CD4-positive, alpha-beta T cell treated with Interleukin-21 for 1 hour (primary cell): ENCODE results near the gene GALNT18.

Experiments
- DNase-seq: peaks from one replicate; pipeline ENCODE4 v3.0.0-alpha.2; 2020

GALNT18 gene

GRCh38 chr11:11624204-11624603, 2.4 kb upstream of the GALNT18 start:
- DNase-seq: no peak

DNA sequence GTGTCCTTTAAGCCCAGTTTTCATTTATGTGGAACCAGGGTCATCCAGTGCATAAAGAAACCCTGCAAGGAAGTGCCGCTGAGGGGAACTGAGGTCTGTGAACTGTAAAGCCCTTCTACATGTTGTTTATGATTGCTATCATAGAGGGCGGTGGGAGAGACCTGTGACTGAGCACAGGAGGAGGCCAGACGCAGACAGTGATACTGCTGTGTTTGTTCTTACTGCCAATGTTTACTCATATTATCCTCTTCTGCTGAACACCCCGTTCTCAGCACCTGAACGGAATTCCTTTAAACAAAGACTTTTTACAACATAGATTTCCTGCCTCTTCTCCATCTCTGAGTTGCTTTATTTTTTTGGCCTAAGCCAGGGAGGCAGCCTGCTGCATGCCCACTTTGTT, 967 bp upstream of the GALNT18 start:
- DNase-seq: no peak

DNA sequence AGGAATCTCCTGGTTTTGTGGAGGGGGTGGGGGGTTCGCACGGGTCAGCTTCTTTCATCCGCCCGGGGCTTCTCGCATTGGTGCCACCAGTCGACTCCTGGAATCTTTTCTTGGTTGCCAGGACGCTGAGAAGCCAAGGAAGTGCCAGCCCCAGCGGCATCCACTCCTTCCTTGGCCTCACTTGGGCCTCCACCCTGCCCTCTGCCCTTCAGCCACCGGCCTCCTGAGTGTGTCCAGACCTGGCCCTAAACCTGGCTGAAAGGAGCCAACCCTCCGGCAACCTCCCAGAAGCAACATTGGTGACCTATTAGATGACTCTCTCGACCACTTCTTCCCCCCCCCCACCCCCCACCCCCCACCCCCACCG, 518 bp upstream of the GALNT18 start:
- no peak for DNase-seq

- no peak for DNase-seq
These were observed 758 bp downstream of the GALNT18 start for GRCh38 chr11:11620921-11621572.

GRCh38 chr11:11620173-11620920, 1.5 kb downstream of the GALNT18 start:
- no peak for DNase-seq

DNA sequence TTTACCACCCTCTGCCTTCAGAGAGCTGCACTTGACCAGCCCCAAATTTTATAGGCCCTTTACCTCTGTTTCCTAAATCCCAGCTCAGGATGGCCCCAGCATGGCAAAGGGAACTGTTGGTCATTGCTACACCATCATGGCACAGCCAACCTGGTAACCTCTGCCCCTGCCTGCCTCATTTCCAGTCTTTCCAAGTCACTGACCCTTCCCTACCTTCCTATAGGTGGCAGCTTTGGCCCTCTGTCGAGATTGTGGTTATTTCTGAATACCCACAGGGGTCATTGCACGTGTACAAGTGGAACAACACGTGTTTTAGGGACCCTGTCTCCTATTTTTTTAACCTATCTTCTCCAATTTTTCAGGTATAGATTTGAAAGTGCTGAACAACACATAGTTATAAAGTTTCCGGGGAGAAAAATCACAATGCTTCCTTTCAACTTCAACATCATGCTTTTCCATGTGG, 2.8 kb downstream of the GALNT18 start:
- no peak for DNase-seq

DNA sequence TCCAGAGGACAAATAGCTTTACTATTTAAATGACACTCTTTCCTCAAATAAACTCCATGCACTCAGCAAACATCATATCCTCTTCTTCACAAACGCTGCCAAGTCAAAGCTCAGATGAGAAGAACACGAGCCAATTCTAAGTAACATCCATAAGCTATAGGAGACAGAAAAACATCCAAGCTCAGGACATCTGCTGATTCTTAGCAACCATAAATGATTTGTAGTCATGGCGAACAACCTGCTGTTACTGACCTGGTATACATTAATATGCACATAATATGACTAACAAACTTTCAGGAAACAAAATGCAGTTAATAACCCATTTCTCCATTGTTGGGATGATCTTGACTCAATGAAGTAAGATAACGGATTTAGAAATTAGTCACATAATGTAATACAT, 6.7 kb downstream of the GALNT18 start:
- DNase-seq: no peak

DNA sequence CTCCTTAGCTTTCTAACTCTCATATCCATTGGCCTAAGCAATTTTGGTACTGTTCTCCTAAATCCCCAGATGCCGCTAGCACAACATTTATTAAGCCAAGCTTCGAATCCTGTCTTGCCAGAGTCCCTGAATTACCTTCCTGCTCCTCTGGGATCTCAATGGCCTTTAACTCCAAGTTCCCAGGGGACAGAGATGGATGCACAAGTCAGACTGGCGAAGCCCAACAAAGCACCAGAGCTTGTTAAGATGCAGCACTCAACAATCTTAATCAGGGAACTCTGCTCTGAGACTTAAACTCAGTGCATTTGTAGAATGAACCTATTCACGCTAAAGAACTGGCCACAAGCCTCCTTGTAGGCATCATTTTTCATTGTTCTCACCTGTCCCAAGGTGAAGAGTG, 9.4 kb downstream of the GALNT18 start:
- DNase-seq: no peak

DNA sequence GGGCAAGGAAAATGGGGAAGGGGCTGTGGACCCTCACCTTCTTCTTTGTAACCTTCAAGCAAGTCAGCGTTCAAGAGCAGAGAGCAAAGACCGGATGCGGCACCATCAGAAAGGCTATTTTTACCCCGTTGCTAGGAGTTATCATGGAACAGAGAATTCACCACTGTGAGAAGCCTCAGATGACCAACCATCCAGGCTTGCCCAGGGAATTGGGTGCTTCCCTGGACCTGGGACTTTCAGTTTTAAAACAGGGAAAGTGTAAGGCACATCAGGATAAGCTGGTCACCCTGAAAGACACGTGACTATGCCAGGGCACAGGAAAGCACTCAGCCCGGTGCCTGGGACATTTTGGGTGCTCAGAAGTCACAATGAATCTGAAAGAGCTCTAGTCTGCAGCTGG, 10.4 kb downstream of the GALNT18 start:
- no peak for DNase-seq

- DNase-seq: no peak
These were observed 13.0 kb downstream of the GALNT18 start for GRCh38 chr11:11608783-11609232.

DNA sequence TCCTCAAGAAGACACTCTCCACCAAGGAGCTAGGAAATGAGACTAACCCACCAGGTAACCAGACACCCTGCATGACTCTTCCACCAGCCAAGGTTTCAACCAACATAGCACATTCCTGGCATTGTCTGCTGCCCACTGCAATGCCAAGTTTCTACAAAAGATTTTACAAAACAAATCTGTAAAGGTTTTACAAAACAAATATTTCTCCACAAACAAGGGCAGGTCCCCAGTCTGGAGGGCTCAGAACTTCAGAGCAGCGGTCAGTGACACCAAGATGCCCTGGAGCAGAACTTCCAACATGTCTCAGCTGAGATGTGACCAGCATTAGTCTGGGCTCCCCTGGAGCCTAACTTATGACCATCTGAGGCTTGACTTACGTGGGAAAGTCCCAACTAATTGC, 14.0 kb downstream of the GALNT18 start:
- no peak for DNase-seq

DNA sequence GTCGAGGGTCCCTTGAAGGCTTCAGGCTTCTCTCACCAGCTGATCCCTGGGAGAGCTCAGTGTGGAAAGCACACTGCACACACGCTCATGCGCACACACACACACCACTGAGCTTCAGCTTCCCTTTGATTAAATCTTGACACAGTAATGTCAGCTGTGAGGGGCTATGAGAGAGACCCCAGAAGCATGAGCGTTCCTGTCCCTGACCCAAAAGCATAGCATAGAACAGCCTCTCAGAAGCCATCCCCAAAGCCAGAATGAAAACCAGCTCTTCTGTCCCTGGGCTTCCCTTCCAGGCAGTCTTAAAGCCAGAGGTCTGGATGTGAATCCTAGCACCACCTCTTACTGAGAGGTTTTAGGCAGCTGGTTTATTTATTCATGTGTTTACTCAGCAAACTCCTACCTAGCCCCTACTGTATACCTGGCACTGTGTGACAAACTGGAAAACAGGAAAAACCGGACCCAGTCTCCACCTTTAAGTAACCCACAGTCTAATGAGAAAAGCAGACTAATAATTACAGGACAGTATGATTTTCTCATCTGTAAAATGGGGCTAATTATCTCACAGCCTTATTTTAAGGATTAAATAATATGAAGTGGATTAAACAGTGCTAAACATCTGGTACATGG, 15.9 kb downstream of the GALNT18 start:
- DNase-seq: no peak

GRCh38 chr11:11605181-11605580, 16.6 kb downstream of the GALNT18 start:
- no peak for DNase-seq

DNA sequence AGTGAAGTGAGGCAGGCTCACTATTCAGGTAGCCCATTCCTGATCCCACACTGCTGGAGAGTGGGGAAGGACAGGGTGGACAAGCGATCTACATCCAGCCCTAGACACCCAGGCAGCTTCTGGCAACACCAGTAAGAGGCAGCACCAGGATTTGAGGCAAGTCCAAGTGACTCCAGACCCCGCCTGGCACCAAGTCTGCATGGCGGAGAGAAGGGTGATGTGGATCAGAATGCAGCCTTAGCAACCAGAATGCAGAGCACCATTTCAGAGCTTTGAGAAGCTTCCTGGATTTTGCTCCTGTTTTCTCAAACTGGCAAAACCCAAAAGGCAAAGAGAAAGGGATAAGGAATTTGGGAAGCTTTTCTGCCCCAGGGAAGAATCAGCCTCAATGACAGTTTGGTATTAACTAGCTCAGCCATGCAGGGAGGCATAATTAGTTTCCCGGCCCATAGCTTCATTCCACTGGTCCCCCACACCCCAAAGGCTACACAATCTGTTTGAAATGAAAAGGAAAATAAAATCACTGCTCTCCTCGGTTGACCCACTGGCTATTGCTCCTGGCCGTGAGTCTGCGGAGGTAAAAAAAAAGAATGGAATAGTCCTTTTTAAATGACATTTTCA, 17.3 kb downstream of the GALNT18 start:
- no peak for DNase-seq

GRCh38 chr11:11602011-11602410, 19.8 kb downstream of the GALNT18 start:
- no peak for DNase-seq

GRCh38 chr11:11600288-11600687, 21.5 kb downstream of the GALNT18 start:
- DNase-seq: no peak

GRCh38 chr11:11598243-11598642, 23.6 kb downstream of the GALNT18 start:
- DNase-seq: no peak

DNA sequence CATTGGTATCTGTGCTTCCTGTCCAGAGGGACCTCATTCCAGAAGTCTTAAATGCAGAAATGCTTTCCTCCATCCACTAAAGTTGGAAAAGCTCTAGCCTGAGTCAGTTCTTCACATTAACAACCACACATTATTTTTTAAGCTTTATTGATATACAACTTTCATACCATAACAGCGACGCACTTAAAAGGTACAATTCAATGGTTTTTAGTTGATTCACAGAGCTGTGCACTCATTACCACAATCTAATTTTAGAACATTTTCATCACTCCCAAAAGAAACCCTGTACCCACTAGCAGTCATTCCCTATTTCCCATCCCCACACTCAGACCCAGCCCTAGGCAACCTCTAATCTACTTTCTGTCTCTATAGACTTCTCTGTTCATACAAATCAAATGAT, 27.6 kb downstream of the GALNT18 start:
- no peak for DNase-seq

DNA sequence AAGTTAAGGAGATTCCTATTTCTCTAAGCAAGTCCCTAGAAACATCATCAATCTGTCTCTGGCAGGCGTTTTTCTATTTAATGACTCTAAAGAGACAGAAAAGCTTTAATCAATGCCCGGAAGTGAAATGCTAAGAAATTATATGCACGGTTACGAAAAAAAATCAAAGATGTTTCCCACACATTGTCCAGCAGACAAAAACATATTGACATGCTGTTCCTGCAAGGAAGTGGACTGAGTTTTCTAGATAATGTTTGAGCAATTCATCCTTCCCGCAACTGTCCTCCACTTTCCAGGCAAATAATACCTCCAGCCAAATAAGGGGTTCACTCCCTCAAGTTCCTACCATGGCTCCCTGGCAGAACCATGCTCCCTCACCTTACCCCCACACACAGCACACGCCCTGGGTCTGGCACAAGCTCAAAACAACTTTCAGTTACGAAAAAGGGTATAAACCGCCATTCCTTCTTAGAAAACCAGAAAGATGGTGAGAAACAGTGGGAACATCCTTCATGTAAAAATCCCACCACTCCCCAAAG, 29.6 kb downstream of the GALNT18 start:
- no peak for DNase-seq

DNA sequence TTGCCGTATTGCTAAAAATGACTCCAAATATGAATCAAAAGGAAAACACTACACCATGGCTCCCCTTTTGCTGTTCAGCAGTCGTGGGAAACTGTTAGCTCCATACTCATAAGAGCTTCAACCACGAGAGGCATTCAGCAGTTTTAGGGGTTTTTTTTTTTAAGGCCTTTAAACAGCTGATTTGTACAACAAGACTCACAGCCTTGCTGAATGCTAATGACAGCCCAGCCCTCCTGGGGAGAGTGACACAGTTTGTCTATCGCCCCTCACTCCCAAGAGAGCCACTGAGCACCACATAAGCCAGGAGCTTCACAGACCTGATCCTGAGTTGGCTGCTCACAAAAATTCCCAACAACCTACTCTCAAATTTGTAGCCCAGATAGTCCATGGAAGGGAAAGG, 32.4 kb downstream of the GALNT18 start:
- DNase-seq: no peak

- no peak for DNase-seq
These were observed 32.9 kb downstream of the GALNT18 start for GRCh38 chr11:11588891-11589290.

DNA sequence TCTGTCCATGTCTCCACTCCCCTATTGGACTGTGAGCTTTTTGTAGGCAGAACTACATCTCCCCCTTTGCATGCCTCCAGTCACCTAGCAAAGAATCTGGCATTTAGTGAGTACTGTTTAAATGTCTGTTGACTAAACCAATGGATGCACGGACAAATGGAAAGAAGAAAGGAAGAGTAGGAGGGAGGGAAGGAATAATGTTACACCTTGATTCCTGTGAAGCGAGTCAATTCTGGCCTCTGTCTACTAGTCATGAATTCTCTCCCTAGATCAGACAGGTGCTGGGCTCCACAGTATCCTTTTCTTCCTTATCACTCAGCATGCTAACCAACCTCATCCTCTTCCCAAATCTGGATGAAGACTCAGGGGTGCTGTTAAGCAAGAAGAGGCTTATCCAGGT, 33.6 kb downstream of the GALNT18 start:
- DNase-seq: no peak

DNA sequence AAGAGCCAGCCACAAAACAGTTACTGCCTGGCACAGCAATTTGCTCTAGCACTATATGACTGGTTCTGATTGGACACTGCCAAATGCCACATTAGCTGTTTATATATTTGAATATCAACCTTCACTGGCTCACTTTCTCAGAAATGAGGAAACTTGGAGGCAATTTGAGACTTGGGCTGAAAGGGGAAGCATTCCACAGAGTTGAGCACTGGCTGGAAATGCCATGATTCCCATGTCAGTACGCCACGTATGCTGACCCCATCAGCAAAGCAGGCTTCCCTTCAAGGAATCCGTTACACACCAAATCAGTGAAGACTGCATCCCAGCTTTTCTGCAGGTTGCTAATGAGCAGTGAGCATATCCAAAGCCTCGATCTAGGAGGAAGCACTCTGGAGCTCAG, 34.7 kb downstream of the GALNT18 start:
- DNase-seq: no peak

GRCh38 chr11:11586465-11586864, 35.3 kb downstream of the GALNT18 start:
- DNase-seq: no peak
